ENCODE measurements around the gene CHD3. TPM values are rescaled to one million over a fixed set of nuclear protein-coding genes. Genes with fewer than 3 reads are reported as not detected.

The CHD3 gene
- total RNA-seq, 1 experiment from 2014 or later: 84.6 TPM

DNA sequence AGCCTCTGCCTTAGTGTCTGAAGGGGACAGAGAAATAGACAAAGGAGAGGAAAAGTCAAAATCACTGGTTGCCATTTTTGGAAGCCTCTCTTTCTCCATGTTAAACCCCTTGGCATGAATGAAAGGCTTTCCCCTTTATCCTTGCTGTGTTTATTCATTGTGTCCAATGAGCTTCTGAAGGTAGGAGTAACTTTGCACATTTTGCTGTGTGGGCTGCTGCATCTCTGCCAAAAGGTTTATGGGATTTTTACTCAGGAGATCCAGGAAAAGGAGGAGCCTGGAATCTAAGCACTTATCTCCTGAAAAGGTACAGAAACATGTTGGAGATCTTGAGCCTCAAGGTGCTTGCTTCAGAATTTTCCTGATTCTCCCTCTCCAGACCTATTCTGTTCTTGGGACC, 47.3 kb downstream of the CHD3 start:
- ATAC-seq (no peak), DNase-seq (ENCODE audit: low read depth, low spot score) (no peak)
- Histone ChIP-seq H3K4me1 (ENCODE audit: control insufficient read depth, insufficient read depth, low read length) (peaks cover 6% of the 10 kb centered on the region), H3K27ac (ENCODE audit: low read length) (no peak overlapping the region), H3K4me3 (ENCODE audit: low read depth in 2 of 2, low read length in 2 of 2) (no peak overlapping the region), H3K36me3 (ENCODE audit: control insufficient read depth, insufficient read depth, low read length) (peaks cover 31% of the 10 kb centered on the region), H3K9me3 (ENCODE audit: control insufficient read depth, insufficient read depth, low read depth, low read length) (no peaks in the 10 kb centered on the region), H3K27me3 (ENCODE audit: control insufficient read depth, insufficient read depth, low read length) (no peaks in the 10 kb centered on the region)
- TF ChIP-seq, protein P1, sequence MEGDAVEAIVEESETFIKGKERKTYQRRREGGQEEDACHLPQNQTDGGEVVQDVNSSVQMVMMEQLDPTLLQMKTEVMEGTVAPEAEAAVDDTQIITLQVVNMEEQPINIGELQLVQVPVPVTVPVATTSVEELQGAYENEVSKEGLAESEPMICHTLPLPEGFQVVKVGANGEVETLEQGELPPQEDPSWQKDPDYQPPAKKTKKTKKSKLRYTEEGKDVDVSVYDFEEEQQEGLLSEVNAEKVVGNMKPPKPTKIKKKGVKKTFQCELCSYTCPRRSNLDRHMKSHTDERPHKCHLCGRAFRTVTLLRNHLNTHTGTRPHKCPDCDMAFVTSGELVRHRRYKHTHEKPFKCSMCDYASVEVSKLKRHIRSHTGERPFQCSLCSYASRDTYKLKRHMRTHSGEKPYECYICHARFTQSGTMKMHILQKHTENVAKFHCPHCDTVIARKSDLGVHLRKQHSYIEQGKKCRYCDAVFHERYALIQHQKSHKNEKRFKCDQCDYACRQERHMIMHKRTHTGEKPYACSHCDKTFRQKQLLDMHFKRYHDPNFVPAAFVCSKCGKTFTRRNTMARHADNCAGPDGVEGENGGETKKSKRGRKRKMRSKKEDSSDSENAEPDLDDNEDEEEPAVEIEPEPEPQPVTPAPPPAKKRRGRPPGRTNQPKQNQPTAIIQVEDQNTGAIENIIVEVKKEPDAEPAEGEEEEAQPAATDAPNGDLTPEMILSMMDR (IDR thresholded peaks at IDR 0.05): no peak
- TF ChIP-seq POLR2AphosphoS5 (IDR thresholded peaks at IDR 0.05; ENCODE audit: low read depth, low read length) (no peak), TCF7L2 (IDR thresholded peaks at IDR 0.05; ENCODE audit: low read depth, low read length) (no peak), SIN3A (IDR thresholded peaks at IDR 0.05; ENCODE audit: borderline replicate concordance, insufficient read depth, low read depth, low read length) (no peak)
- TF ChIP-seq, protein P2, sequence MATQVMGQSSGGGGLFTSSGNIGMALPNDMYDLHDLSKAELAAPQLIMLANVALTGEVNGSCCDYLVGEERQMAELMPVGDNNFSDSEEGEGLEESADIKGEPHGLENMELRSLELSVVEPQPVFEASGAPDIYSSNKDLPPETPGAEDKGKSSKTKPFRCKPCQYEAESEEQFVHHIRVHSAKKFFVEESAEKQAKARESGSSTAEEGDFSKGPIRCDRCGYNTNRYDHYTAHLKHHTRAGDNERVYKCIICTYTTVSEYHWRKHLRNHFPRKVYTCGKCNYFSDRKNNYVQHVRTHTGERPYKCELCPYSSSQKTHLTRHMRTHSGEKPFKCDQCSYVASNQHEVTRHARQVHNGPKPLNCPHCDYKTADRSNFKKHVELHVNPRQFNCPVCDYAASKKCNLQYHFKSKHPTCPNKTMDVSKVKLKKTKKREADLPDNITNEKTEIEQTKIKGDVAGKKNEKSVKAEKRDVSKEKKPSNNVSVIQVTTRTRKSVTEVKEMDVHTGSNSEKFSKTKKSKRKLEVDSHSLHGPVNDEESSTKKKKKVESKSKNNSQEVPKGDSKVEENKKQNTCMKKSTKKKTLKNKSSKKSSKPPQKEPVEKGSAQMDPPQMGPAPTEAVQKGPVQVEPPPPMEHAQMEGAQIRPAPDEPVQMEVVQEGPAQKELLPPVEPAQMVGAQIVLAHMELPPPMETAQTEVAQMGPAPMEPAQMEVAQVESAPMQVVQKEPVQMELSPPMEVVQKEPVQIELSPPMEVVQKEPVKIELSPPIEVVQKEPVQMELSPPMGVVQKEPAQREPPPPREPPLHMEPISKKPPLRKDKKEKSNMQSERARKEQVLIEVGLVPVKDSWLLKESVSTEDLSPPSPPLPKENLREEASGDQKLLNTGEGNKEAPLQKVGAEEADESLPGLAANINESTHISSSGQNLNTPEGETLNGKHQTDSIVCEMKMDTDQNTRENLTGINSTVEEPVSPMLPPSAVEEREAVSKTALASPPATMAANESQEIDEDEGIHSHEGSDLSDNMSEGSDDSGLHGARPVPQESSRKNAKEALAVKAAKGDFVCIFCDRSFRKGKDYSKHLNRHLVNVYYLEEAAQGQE (IDR thresholded peaks at IDR 0.05; ENCODE audit: insufficient read depth in 1 of 2, low read depth in 2 of 2, low read length in 1 of 2): no peak
- in situ Hi-C loops (cut with HindIII; ENCODE audit: low pct_unique_long_range_greater_than_20kb, low sequenced_read_pairs): no loop called here
- CTCF ChIA-PET: no interaction called here
- POLR2A ChIA-PET: no interaction called here
- BruUV-seq (replicated peaks): no TSS peak
- intact Hi-C loops (cut with micrococcal nuclease; ENCODE audit: unreplicated experiment): no loop called here

DNA sequence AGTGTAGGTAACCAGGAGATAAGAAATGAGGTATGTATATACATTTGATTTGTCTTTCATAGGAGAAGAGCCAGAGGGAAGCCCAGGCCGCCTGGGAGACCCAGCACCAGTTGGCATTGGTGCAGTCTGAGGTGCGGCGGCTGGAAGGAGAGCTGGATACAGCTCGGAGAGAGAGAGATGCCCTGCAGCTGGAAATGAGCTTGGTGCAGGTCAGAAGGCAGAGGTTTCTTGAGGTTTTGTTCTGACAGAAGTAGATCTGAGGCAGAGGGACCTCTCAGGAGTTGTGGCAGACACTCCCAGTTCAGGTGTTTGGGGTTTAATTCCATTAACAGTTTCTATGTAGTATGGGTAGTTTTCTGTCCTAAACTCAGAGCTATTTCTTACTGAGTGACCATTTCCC, 51.4 kb downstream of the CHD3 start:
- Histone ChIP-seq H3K4me3 (ENCODE audit: low read depth in 2 of 2, low read length in 2 of 2) (no peak overlapping the region), H3K27ac (ENCODE audit: low read length) (no peak overlapping the region), H3K4me1 (ENCODE audit: control insufficient read depth, insufficient read depth, low read length) (no peaks in the 10 kb centered on the region), H3K36me3 (ENCODE audit: control insufficient read depth, insufficient read depth, low read length) (peaks cover 17% of the 10 kb centered on the region), H3K27me3 (ENCODE audit: control insufficient read depth, insufficient read depth, low read length) (no peaks in the 10 kb centered on the region), H3K9me3 (ENCODE audit: control insufficient read depth, insufficient read depth, low read depth, low read length) (no peaks in the 10 kb centered on the region)
- ChIA-PET POLR2A (interaction anchor here (0.5 kb wide), 1 partner anchor 146 kb away, joined by 9 read pairs; no protein-coding TSS in a partner anchor), CTCF (no interaction called here)
- DNase-seq (ENCODE audit: low read depth, low spot score) (no peak), ATAC-seq (no peak)
- no TSS peak for BruUV-seq (replicated peaks)
- TF ChIP-seq POLR2AphosphoS5 (IDR thresholded peaks at IDR 0.05; ENCODE audit: low read depth, low read length) (no peak), TCF7L2 (IDR thresholded peaks at IDR 0.05; ENCODE audit: low read depth, low read length) (no peak), SIN3A (IDR thresholded peaks at IDR 0.05; ENCODE audit: borderline replicate concordance, insufficient read depth, low read depth, low read length) (no peak)
- TF ChIP-seq, protein P1 (IDR thresholded peaks at IDR 0.05): no peak
- TF ChIP-seq, protein P2 (IDR thresholded peaks at IDR 0.05; ENCODE audit: insufficient read depth in 1 of 2, low read depth in 2 of 2, low read length in 1 of 2): no peak
- in situ Hi-C loops (cut with HindIII; ENCODE audit: low pct_unique_long_range_greater_than_20kb, low sequenced_read_pairs) (no loop called here), intact Hi-C loops (cut with micrococcal nuclease; ENCODE audit: unreplicated experiment) (no loop called here)
